SK-N-SH (cell line): ENCODE data around the gene UAP1L1. TPM values are rescaled to one million over a fixed set of nuclear protein-coding genes. Genes with fewer than 3 reads are reported as not detected.

Experiments used
- CTCF ChIA-PET: fragments of 300-600, 350-600 bp; formaldehyde crosslinking; extraction: SDS; loops from one replicate; lab custom pipeline; 2021; lab: Yijun Ruan, JAX
- POLR2A ChIA-PET: fragments of 350-600 bp; sonication (Branson Sonifier 250); formaldehyde crosslinking; extraction: SDS; loops from one replicate; lab custom pipeline; 2020; ENCODE audit warnings: antibody characterized with exemption, inconsistent platforms; lab: Yijun Ruan, JAX
- DNase-seq: peaks from one replicate; pipeline ENCODE4 v3.0.0; 2012
- H2AFZ ChIP-seq: fragments of 200-600 bp; sonication (generic); 2 replicates; pipeline ENCODE4 v1.8.1; 2016; ENCODE audit warnings: antibody characterized with exemption, mild to moderate bottlenecking, low read depth
- H3F3A ChIP-seq: fragments of 200-600 bp; sonication (generic); replicated peaks from 2 replicates; pipeline ENCODE3; 2016; ENCODE audit warnings: antibody characterized with exemption, mild to moderate bottlenecking; ENCODE audit not compliant: insufficient read depth
- H3K27ac ChIP-seq, 2 experiments: fragments of 200-500 bp in 1 of 2; fragments of 200-600 bp in 1 of 2; sonication (Bioruptor generic) in 1 of 2; sonication (generic), shearing (Covaris generic) in 1 of 2; 2 replicates each; pipeline versions ENCODE4 v1.5.1 to v1.6.1; 2014 to 2016; ENCODE audit warnings: low read depth in 2 of 2, inconsistent platforms in 1 of 2, low read length in 1 of 2, mild to moderate bottlenecking in 1 of 2, mixed read lengths in 1 of 2
- H3K27me3 ChIP-seq: fragments of 200-600 bp; sonication (generic), shearing (Covaris generic); 2 replicates; pipeline ENCODE4 v1.6.1; 2016; ENCODE audit warnings: mixed run types; ENCODE audit not compliant: insufficient read depth
- H3K36me3 ChIP-seq, 2 experiments: fragments of 200-500 bp in 1 of 2; fragments of 200-600 bp in 1 of 2; sonication (Bioruptor generic) in 1 of 2; sonication (generic) in 1 of 2; replicated peaks in 1 of 2; 2 replicates each; pipeline versions ENCODE3 to v1.5.1; 2014 to 2016; ENCODE audit warnings: low read length in 1 of 2, mild to moderate bottlenecking in 1 of 2; ENCODE audit not compliant: insufficient read depth in 2 of 2, control insufficient read depth in 1 of 2
- H3K4me1 ChIP-seq, 2 experiments: fragments of 200-500 bp in 1 of 2; fragments of 200-600 bp in 1 of 2; sonication (Bioruptor generic) in 1 of 2; sonication (generic), shearing (Covaris generic) in 1 of 2; 2 replicates each; pipeline versions ENCODE4 v1.5.1 to v1.6.1; 2014 to 2016; ENCODE audit warnings: low read depth in 1 of 2, low read length in 1 of 2, mixed run types in 1 of 2; ENCODE audit not compliant: insufficient read depth in 2 of 2, control insufficient read depth in 1 of 2
- H3K4me2 ChIP-seq: fragments of 200-600 bp; sonication (generic), shearing (Covaris generic); 2 replicates; pipeline ENCODE4 v1.6.1; 2017; ENCODE audit warnings: mixed run types
- H3K4me3 ChIP-seq, 2 experiments: fragments of 200-500 bp in 1 of 2; fragments of 200-600 bp in 1 of 2; sonication (Bioruptor generic) in 1 of 2; sonication (generic), shearing (Covaris generic) in 1 of 2; 2 replicates each; pipeline versions ENCODE4 v1.5.1 to v1.8.1; 2014 to 2016; ENCODE audit warnings: low read depth in 2 of 2, inconsistent platforms in 1 of 2, low read length in 1 of 2, mild to moderate bottlenecking in 1 of 2, mixed read lengths in 1 of 2, moderate library complexity in 1 of 2
- H3K79me2 ChIP-seq: fragments of 200-600 bp; sonication (generic); 2 replicates; pipeline ENCODE4 v1.8.1; 2017; ENCODE audit warnings: mild to moderate bottlenecking; ENCODE audit not compliant: insufficient read depth
- H3K9ac ChIP-seq: fragments of 200-600 bp; sonication (generic); 2 replicates; pipeline ENCODE4 v1.6.1; 2017; ENCODE audit warnings: mixed run types
- H3K9me2 ChIP-seq: fragments of 200-600 bp; sonication (generic); 2 replicates; pipeline ENCODE4 v1.6.1; 2017; ENCODE audit warnings: mixed run types
- H3K9me3 ChIP-seq: fragments of 200-600 bp; sonication (generic); 2 replicates; pipeline ENCODE4 v1.6.1; 2017; ENCODE audit warnings: mixed run types, mild to moderate bottlenecking, moderate library complexity
- H4K20me1 ChIP-seq: fragments of 200-600 bp; sonication (generic); 2 replicates; pipeline ENCODE4 v1.6.1; 2017; ENCODE audit warnings: mild to moderate bottlenecking, mixed run types; ENCODE audit not compliant: insufficient read depth
- CHD2 ChIP-seq: fragments of 150-350 bp; IDR thresholded peaks from 2 replicates; pipeline ENCODE4 v1.6.1; 2018; ENCODE audit warnings: low read length; ENCODE audit not compliant: partially characterized antibody
- ELF1 ChIP-seq: IDR thresholded peaks from 2 replicates; pipeline ENCODE4 v1.4.0; 2012
- FOXJ3 ChIP-seq: sonication (generic); formaldehyde crosslinking; IDR thresholded peaks from 2 replicates; pipeline ENCODE4 v1.5.1; 2020; ENCODE audit warnings: mild to moderate bottlenecking, missing genetic modification reagents
- FOXM1 ChIP-seq: IDR thresholded peaks from 2 replicates; pipeline ENCODE4 v1.4.0; 2012; ENCODE audit warnings: low read depth, mild to moderate bottlenecking
- GATA2 ChIP-seq: sonication (generic); formaldehyde crosslinking; IDR thresholded peaks from 2 replicates; pipeline ENCODE4 v1.5.0; 2020; ENCODE audit warnings: mild to moderate bottlenecking, missing genetic modification reagents
- MEF2A ChIP-seq: IDR thresholded peaks from 2 replicates; pipeline ENCODE4 v1.4.0; 2012; ENCODE audit warnings: low read depth, borderline replicate concordance
- MXI1 ChIP-seq: IDR thresholded peaks from 2 replicates; pipeline ENCODE4 v1.6.1; 2012; ENCODE audit warnings: mild to moderate bottlenecking, low read depth, low read length, improper control_type of control experiment
- POLR2AphosphoS5 ChIP-seq: IDR thresholded peaks from 2 replicates; pipeline ENCODE4 v1.6.1; 2012; ENCODE audit warnings: low read depth, low read length
- RAD21 ChIP-seq: IDR thresholded peaks from 2 replicates; pipeline ENCODE4 v1.6.1; 2012; ENCODE audit warnings: mild to moderate bottlenecking, low read length
- RCOR1 ChIP-seq: fragments of 150-350 bp; IDR thresholded peaks from 2 replicates; pipeline ENCODE4 v1.6.1; 2017; ENCODE audit warnings: antibody characterized with exemption, low read length
- REST ChIP-seq: IDR thresholded peaks from 2 replicates; pipeline ENCODE4 v1.6.1; 2012; ENCODE audit warnings: mild to moderate bottlenecking, low read depth, low read length, moderate library complexity
- RFX5 ChIP-seq: IDR thresholded peaks from 2 replicates; pipeline ENCODE4 v1.6.1; 2012; ENCODE audit warnings: mild to moderate bottlenecking, improper control_type of control experiment, low read length
- SMC3 ChIP-seq: IDR thresholded peaks from 2 replicates; pipeline ENCODE4 v1.6.1; 2012; ENCODE audit warnings: low read depth, low read length, improper control_type of control experiment
- TAF1 ChIP-seq: IDR thresholded peaks from 2 replicates; pipeline ENCODE4 v1.6.1; 2012; ENCODE audit warnings: low read depth, mild to moderate bottlenecking, low read length, moderate library complexity, borderline replicate concordance
- TEAD4 ChIP-seq: IDR thresholded peaks from 2 replicates; pipeline ENCODE4 v1.4.0; 2012; ENCODE audit warnings: mild to moderate bottlenecking, borderline replicate concordance; ENCODE audit not compliant: insufficient read depth
- USF2 ChIP-seq: fragments of 150-350 bp; IDR thresholded peaks from 2 replicates; pipeline ENCODE4 v1.6.1; 2017; ENCODE audit warnings: antibody characterized with exemption, low read length, low read depth, borderline replicate concordance
- ZBTB33 ChIP-seq: IDR thresholded peaks from 2 replicates; pipeline ENCODE4 v1.4.0; 2012; ENCODE audit warnings: low read depth, borderline replicate concordance
- WGBS: methylation state at CpG from one replicate; pipeline ENCODE4 v1.1.6; 2017; ENCODE audit warnings: low lambda C conversion rate; 5-methylcytosine and 5-hydroxymethylcytosine counted together
- polyA plus RNA-seq, 3 experiments: library from polyadenylated mRNA; depleted of rRNA; stranded (reverse); fragments of >200 nt; gene quantifications; 2 replicates each; pipeline ENCODE4 v1.2.3, GENCODE V29; 2012
- TF ChIP-seq, protein P1 (sequence below): IDR thresholded peaks from 2 replicates; pipeline ENCODE4; 2012
- TF ChIP-seq, protein P2 (sequence below): fragments of 200-600 bp; sonication (generic); IDR thresholded peaks from 2 replicates; pipeline ENCODE4 v1.6.1; 2017; ENCODE audit warnings: antibody characterized with exemption, mild to moderate bottlenecking, moderate library complexity
- TF ChIP-seq, protein P3 (sequence below): IDR thresholded peaks from 2 replicates; pipeline ENCODE4 v1.4.0; 2012; ENCODE audit warnings: low read depth

The UAP1L1 gene
- polyA plus RNA-seq, 1 of the 3 experiments (the other 2 are of a cell fraction): 5.6 TPM

DNA sequence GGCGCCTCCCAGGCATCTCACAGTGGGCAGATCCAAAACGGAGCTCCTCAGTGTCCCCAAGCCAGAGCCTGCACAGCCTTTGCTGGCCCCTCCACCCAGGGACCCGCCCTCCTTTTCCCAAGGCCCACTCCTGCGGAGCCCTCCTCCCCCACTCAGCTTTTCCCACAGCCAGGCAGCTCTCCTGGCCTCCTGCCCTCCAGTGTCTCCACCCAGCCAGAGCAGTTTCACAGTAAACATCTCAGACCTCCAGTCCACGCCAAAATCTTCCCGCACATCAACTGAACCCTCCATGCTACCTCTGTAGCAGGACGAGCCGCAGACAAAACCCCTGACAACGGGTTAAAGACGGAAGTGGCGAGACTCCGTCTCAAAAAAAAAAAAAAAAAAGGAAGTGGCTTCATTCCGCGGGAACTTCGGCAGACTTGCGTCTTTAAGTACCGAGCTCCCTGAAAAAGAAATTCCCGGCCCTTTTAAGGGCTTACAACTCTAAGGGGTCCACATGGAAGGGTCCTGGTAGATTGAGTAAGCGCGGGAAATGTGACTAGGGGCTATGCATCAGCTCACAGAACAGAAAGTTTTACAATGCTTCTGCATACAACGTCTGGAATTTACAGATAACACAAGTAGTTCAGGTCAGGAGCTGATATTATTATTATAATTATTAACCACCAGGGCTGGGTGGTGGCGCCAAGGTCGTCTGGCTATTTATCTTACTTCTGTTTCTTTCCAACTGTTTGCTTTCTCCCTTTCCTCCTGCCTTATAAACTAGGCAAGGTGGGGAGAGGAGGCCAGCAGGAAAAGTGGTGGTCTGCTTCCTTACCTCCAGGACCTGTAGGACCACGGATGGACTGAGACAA, 50.2 kb downstream of the UAP1L1 start:
- Histone ChIP-seq H3K4me3 (0 out of 4 replicates have a peak overlapping the region, but pooled peaks of 1 of the 2 experiments have one; percentile 77), H4K20me1 (no peaks in the 10 kb centered on the region), H3K9ac (no peak overlapping the region), H3K9me3 (no peaks in the 10 kb centered on the region), H3K79me2 (peaks cover 55% of the 10 kb centered on the region)
- ChIA-PET POLR2A (interaction anchor here (1.4 kb wide), 1 partner anchor 10 kb away, joined by 4 read pairs; no protein-coding TSS in a partner anchor), CTCF (interaction anchor here (0.8 to 1.4 kb wide), 3 partner anchors 100 to 109 kb away, joined by 3 to 6 read pairs (median 4); partner anchors contain the start of gene RNF224)
- no peak for DNase-seq
- TF ChIP-seq, protein P1, sequence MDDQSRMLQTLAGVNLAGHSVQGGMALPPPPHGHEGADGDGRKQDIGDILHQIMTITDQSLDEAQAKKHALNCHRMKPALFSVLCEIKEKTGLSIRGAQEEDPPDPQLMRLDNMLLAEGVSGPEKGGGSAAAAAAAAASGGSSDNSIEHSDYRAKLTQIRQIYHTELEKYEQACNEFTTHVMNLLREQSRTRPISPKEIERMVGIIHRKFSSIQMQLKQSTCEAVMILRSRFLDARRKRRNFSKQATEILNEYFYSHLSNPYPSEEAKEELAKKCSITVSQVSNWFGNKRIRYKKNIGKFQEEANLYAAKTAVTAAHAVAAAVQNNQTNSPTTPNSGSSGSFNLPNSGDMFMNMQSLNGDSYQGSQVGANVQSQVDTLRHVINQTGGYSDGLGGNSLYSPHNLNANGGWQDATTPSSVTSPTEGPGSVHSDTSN: no peak
- TF ChIP-seq CHD2 (no peak), FOXM1 (no peak), USF2 (no peak), TEAD4 (no peak), SMC3 (no peak), ZBTB33 (no peak), RFX5 (no peak), POLR2AphosphoS5 (no peak), MEF2A (no peak), RCOR1 (no peak), GATA2 (no peak), REST (no peak), FOXJ3 (no peak), TAF1 (no peak), ELF1 (no peak), RAD21 (no peak), MXI1 (no peak)
- TF ChIP-seq, protein P2, sequence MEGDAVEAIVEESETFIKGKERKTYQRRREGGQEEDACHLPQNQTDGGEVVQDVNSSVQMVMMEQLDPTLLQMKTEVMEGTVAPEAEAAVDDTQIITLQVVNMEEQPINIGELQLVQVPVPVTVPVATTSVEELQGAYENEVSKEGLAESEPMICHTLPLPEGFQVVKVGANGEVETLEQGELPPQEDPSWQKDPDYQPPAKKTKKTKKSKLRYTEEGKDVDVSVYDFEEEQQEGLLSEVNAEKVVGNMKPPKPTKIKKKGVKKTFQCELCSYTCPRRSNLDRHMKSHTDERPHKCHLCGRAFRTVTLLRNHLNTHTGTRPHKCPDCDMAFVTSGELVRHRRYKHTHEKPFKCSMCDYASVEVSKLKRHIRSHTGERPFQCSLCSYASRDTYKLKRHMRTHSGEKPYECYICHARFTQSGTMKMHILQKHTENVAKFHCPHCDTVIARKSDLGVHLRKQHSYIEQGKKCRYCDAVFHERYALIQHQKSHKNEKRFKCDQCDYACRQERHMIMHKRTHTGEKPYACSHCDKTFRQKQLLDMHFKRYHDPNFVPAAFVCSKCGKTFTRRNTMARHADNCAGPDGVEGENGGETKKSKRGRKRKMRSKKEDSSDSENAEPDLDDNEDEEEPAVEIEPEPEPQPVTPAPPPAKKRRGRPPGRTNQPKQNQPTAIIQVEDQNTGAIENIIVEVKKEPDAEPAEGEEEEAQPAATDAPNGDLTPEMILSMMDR: no peak
- TF ChIP-seq, protein P3, sequence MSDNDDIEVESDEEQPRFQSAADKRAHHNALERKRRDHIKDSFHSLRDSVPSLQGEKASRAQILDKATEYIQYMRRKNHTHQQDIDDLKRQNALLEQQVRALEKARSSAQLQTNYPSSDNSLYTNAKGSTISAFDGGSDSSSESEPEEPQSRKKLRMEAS: no peak
- TF ChIP-seq, all 33 proteins: peak for 0
- no peak overlapping the region for H3K27ac ChIP-seq
- H3F3A ChIP-seq: peaks cover 7% of the 10 kb centered on the region
- WGBS: 76% methylated on average over 24 of the region's 24 CpGs
- H3K4me1 ChIP-seq: peaks cover 3 to 18% of the 10 kb centered on the region in 2 experiments; a peak in 3 of 4 replicates
- H3K4me2 ChIP-seq: peak overlapping the region; percentile 89; the same call in 1 of the 2 replicates
- H2AFZ ChIP-seq: no peak overlapping the region
- no peaks in the 10 kb centered on the region for H3K27me3 ChIP-seq
- H3K36me3 ChIP-seq: no peaks in the 10 kb centered on the region
- no peaks in the 10 kb centered on the region for H3K9me2 ChIP-seq
